ENCODE data around the gene FIGNL2.
"Not testable (repeated sequence)": the region's sequence is repeated elsewhere in the genome, so short reads cannot be mapped to it uniquely, and the experiment has no call there.

FIGNL2 gene

DNA sequence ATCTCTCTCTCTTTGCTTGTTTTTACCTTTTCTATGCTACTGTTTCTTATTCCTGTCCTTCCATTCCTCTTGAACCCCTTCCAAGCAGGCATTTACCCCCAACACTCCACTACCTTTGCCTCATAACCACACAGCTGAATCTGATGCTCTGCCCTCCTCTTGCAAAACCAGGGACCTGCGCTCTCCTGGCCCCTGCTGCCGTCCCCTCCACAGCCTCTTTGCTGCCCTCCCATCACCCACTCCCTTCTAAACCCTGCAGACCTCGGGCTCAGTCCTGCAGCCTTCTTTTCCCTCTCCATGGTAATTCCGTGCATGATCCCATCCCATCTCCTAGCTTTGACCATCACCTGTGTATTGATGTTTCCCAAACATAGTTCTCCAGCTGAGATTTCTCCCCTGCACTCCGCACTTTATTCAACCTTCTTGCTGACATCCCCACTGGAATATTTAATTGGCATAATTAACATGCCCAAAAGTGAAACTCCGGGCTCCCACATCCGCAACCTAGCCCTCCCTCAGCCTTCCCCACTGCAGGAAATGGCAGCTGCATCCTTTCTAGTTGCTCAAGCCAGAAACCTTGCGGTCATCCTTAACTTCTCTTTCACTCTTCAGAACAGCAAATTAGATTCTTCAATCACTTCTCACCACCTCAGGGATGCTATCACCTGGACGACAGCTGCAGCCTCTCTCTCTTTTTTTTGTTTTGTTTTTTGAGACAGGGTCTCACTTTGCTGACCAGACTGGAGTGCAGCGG, 16.0 kb downstream of the FIGNL2 start:
- DNase-seq = no peak

GRCh38 chr12:51831817-51832216, 16.7 kb downstream of the FIGNL2 start:
- not testable (repeated sequence) for DNase-seq

GRCh38 chr12:51829641-51830040, 18.9 kb downstream of the FIGNL2 start:
- no peak for DNase-seq

GRCh38 chr12:51829011-51829481, 19.5 kb downstream of the FIGNL2 start:
- DNase-seq = no peak

DNA sequence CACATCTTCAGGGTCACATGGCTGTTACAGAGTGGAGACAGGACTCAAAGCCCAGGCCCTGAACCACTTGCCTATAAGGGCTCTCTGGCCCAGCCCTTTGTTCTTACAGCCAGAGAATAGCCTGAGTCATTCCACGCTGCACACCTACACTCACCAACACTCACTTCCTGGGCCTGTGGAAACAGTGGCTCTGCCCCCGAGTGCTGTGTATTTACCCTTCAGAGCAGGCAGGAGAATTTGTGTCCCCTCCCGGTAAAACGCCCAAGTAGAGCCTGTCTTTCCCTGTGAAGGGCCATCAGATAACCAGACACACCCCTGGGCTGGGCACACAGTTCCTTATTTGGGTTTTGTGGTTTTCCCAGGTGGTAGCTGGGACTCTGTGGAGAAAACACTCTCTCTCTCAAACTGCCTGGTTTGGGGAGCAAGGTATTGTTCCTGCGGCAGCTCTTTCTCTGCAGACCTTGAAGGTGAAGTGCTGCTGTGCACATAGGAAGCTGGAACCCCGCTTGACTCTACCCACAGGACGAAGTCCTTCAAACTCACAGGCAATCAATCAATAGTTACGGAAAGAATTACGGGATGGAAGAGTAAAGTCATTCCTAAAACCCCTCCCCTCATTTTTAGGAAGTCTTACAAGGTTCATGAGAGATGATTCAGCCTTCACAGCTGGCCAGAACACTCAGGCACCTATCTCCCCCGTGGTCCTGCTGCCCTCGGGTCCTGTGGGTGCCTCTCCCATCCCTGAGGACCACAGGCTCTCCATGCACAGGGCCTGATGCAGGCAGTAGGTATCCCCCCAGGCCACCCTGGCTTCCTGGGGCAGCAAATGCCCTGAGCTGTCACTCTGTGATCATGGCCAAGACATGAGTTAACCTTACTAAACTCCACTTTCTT, 20.3 kb downstream of the FIGNL2 start:
- DNase-seq = no peak

- DNase-seq = no peak
These were observed 21.6 kb downstream of the FIGNL2 start for GRCh38 chr12:51826881-51827280.

DNA sequence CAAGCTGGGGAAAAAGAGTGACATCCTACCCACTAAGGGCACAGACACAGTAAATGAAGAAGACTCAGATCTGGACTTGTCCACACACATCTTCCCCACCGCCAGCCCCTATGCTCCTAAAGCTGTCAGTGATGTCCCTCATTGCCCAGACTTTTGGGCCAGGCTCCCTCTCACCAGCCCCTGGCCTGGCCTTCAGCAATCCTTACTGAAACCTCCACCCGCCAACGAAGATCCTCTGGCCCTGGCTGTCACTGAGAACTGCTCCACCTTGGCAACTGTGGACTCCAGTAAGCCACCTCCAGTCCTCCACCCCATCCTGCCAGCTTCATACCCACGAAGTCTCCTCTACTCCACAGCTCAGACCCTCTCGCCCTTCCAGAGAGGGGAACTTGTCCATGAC, 23.3 kb downstream of the FIGNL2 start:
- no peak for DNase-seq

- peak; percentile 66 for DNase-seq
These were observed 24.5 kb downstream of the FIGNL2 start for GRCh38 chr12:51823875-51824565.

DNA sequence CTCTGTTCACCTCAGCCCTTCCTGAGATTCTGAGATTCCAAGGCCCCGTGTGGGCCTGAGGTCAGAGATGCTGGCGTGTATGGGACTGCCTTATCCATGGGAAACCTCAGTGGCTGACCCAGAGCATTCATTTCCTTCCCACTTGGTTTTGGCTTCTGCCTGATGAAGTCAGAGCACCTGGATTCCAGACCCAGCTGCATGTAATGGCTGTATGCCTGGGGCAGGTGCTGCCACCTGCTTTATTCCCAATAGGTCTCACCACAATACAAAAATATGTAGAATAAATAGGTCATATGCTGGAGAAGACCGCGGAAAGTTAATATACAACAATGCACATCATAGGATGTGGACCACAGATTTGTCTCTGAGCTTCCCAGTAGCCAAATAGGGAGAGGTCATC, 25.6 kb downstream of the FIGNL2 start:
- no peak for DNase-seq

DNA sequence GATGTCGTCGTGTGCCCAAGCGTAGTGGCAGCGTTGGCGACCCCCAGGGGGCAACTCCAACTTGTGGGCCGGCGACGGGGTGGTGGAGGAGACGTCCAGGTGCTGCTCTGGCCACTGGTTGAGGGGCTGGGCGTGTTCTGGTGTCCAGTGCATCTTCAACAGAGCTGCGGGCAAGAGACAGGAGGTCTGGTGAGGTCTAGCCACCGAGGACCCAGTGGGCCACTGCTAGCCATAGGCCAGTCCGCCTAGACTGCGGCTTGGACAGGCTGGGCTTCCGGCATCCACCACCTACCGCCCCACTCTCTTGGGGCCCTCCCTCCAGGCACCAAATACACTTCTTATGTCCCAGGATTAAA, 26.3 kb downstream of the FIGNL2 start:
- DNase-seq = no peak

DNA sequence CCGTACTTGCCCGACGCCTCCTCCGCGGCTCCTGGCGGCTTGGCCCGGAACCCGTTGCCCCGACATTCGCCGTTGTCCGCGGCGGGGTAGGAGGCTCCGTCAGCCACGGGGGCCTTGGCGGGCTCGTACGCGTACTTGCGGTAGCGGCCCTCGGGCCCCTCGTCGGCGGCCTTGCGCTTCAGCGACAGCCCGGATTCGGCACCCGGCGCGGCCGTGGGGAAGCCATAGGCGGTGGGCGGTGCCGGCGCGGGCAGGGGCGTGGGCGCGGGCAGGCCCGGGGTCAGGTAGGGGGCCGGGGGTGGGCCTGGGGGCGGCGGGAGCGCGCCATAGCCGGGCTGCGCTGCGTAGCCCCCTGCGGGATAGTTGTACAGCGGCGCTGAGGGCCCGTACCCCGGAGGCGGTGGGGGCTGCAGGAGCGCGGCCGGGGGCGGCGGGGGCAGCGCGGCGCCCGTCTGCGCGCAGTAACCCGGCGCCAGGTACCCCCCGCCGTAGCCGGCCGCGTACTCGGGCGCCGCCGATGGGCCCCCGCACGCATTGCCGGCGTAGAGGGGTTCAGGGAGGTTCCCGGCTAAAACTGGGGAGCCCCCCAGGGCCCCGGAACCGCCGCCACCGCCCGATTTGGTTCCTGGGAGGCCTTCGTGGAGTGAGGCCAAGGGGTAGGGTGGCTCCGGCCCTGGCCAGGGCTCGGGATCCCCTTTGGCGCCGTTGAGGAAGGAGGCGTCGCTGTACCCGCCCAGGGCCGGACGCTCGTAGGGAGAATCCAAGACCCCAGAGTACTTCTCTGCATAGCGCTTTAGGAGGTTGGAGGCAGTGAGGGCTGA, 26.9 kb downstream of the FIGNL2 start:
- no peak for DNase-seq

- DNase-seq = peak; percentile 53
These were observed 27.7 kb downstream of the FIGNL2 start for GRCh38 chr12:51820526-51821439.

- DNase-seq = no peak
These were observed 28.6 kb downstream of the FIGNL2 start for GRCh38 chr12:51819736-51820525.

GRCh38 chr12:51818566-51819300, 29.8 kb downstream of the FIGNL2 start:
- DNase-seq = no peak

GRCh38 chr12:51818086-51818485, 30.4 kb downstream of the FIGNL2 start:
- no peak for DNase-seq

DNA sequence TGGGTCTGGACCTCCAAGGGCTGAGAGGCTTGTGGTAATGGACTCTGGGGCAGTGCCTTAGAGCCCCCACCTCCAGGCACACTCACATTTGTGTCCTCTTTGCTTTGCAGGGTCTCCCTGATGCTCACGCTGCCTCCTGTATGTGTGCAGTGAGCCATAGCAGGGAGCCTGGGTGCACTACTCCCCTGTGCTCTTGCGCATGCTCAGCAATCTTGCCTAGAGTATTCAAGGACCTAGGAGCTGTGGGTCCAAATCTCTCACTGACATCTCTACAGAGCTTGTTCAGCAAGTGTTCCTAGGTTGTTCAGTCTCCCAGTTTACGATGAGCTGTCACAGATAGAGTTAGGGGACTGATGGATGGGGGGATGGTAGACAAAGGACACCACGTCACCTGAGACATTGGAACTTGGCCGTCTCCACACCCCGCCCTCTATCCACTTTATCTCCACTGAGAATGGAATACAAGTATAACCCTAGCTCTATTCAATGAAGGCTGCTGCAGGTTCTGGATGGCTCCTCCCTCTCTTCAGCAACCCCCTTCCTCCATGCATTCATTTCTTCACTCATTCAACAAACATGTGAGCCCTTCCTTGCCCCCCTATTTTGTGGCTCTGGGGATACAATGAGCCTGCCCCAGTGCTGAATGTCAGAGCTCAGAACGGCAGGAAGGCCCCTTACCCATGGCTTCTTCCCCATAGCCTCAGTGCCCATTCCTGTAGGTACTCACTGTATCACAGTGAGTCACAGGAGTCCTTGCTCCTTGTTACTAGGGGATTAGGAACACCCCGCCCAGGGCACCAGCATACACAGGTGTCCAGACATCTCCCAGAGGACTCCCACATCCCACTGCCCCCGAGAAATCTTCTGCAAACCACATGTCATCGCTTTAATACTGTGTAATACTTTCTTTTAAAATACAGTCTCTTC, 31.2 kb downstream of the FIGNL2 start:
- no peak for DNase-seq

DNA sequence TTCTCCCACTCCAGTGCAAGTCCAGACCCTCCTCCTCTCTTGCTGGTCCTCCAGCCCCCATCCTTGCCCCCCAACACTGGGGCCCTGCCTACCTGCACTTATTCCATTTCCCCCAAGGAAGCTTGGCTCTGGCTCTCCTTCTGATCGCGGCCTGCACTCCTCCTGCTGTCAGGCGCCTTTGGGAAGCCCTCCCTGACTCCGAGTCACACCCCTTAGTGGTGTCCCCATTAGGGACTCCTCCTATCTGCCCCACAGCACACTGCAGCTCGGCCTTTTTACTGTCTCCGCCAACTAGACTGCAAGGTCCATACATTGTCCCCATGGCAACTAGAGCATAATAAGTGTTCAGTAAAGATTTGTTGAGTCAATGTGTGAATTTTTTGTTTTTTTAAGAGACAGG, 32.9 kb downstream of the FIGNL2 start:
- no peak for DNase-seq

DNA sequence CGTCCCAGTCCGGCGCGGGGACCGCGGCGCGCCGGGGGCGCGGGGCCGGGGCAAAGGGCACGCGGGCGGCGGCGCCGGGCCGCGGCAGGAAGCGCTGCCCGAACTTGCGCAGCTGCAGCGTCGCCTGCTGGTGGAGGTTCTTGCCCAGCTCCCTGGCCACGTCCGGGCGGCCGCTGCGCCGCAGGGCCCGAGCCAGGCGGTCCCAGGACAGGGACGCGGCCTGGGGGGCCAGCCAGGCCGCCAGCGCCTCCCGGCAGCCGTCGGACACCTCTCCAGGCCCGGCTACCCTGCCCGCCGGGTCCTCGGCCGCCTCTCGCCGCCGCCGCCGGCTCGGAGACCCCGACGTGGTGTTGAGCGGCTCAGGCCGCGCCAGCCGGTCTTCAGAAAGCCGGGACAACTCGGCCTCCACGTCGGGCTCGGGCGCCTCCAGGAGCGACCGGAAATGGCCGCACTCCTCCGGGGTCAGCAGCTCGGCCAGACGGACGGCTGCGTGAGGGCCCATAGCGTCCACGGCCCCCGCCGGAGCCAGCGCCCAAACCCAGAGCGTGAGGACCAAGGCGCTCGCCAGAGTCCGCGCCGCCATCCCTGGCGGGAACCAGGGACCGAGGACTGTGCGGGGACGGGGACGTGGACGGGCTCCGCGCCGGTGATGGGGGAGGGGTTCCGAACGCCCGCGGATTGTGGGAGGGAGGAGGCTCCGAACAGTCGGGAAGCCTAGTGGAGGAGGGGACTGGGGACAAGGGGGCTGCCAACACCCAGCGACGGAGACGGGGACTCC, 34.0 kb downstream of the FIGNL2 start:
- DNase-seq = no peak
